DND-41 (cell line): ENCODE data around the gene DPH3.

Source experiments
- ATAC-seq: fragments of 200-7000 bp; cut with Tn5 transposase; 3 replicates; pipeline ENCODE4 v1.9.1; 2021; ENCODE audit warnings: low read depth; ENCODE audit not compliant: insufficient read depth
- DNase-seq: peaks from one replicate; pipeline ENCODE4 v3.0.0-alpha.2; 2020
- H2AFZ ChIP-seq: 2 replicates; pipeline ENCODE4 v1.6.0; 2012; ENCODE audit warnings: low read depth, low read length
- H3K27ac ChIP-seq: 2 replicates; pipeline ENCODE4 v1.5.1; 2012; ENCODE audit warnings: low read length, inconsistent platforms
- H3K27me3 ChIP-seq: fragments of 200-600 bp; sonication (generic); 2 replicates; pipeline ENCODE4 v1.6.0; 2012; ENCODE audit warnings: low read length, mild to moderate bottlenecking, inconsistent platforms; ENCODE audit not compliant: insufficient read depth, poor library complexity
- H3K36me3 ChIP-seq: 2 replicates; pipeline ENCODE4 v1.5.1; 2012; ENCODE audit warnings: low read length, inconsistent platforms; ENCODE audit not compliant: insufficient read depth
- H3K4me1 ChIP-seq: 2 replicates; pipeline ENCODE4 v1.5.1; 2012; ENCODE audit warnings: mild to moderate bottlenecking, low read length; ENCODE audit not compliant: insufficient read depth
- H3K4me2 ChIP-seq: 2 replicates; pipeline ENCODE4 v1.6.0; 2012; ENCODE audit warnings: mild to moderate bottlenecking, moderate library complexity, low read length, inconsistent platforms; ENCODE audit not compliant: insufficient read depth
- H3K4me3 ChIP-seq, 2 experiments: fragments of 200-600 bp in 1 of 2; shearing (Covaris generic) in 1 of 2; 2 replicates each; pipeline ENCODE4 v1.5.1; 2012 to 2016; ENCODE audit warnings: inconsistent platforms in 2 of 2, low read length in 2 of 2, mild to moderate bottlenecking in 2 of 2, low read depth in 1 of 2, moderate library complexity in 1 of 2
- H3K79me2 ChIP-seq: 2 replicates; pipeline ENCODE4 v1.6.0; 2012; ENCODE audit warnings: low read length, inconsistent platforms; ENCODE audit not compliant: insufficient read depth
- H3K9ac ChIP-seq: 2 replicates; pipeline ENCODE4 v1.6.0; 2012; ENCODE audit warnings: low read depth, mild to moderate bottlenecking, inconsistent platforms, low read length, moderate library complexity
- H3K9me3 ChIP-seq: 2 replicates; pipeline ENCODE4 v1.5.1; 2012; ENCODE audit warnings: low read length, moderate library complexity, mild to moderate bottlenecking, inconsistent platforms; ENCODE audit not compliant: insufficient read depth, severe bottlenecking
- H4K20me1 ChIP-seq: 2 replicates; pipeline ENCODE4 v1.6.0; 2012; ENCODE audit warnings: low read length; ENCODE audit not compliant: insufficient read depth
- CTCF ChIP-seq: IDR thresholded peaks from 2 replicates; pipeline ENCODE4 v1.5.1; 2012; ENCODE audit warnings: borderline replicate concordance, low read length, moderate library complexity, mild to moderate bottlenecking; ENCODE audit not compliant: poor library complexity, severe bottlenecking; ENCODE audit errors: extremely low read depth
- EZH2 ChIP-seq: IDR thresholded peaks from 3 replicates; pipeline ENCODE4 v1.6.1; 2012; ENCODE audit warnings: borderline replicate concordance, low read depth, mild to moderate bottlenecking, moderate library complexity, low read length, inconsistent platforms; ENCODE audit not compliant: severe bottlenecking

The DPH3 gene

GRCh38 chr3:16273867-16274266, 9.1 kb upstream of the DPH3 start:
- no peak for DNase-seq
- ATAC-seq, result no peak
- Histone ChIP-seq H3K27ac (no peak overlapping the region), H3K4me2 (no peak overlapping the region), H2AFZ (no peak overlapping the region), H4K20me1 (no peaks in the 10 kb centered on the region), H3K9ac (no peak overlapping the region), H3K36me3 (peaks cover 88% of the 10 kb centered on the region), H3K4me3 (no peak overlapping the region), H3K27me3 (no peaks in the 10 kb centered on the region), H3K79me2 (peaks cover 7% of the 10 kb centered on the region), H3K9me3 (no peaks in the 10 kb centered on the region), H3K4me1 (no peaks in the 10 kb centered on the region)
- TF ChIP-seq CTCF (no peak), EZH2 (no peak)

GRCh38 chr3:16272588-16272987, 7.8 kb upstream of the DPH3 start:
- Histone ChIP-seq H3K4me1 (peaks cover 10% of the 10 kb centered on the region; the same call in 1 of the 2 replicates), H4K20me1 (no peaks in the 10 kb centered on the region), H3K79me2 (peaks cover 20% of the 10 kb centered on the region), H3K27me3 (no peaks in the 10 kb centered on the region), H3K36me3 (peaks cover 75% of the 10 kb centered on the region), H3K9ac (no peak overlapping the region), H3K27ac (no peak overlapping the region), H2AFZ (no peak overlapping the region), H3K9me3 (no peaks in the 10 kb centered on the region), H3K4me2 (no peak overlapping the region), H3K4me3 (no peak overlapping the region)
- ATAC-seq (no peak), DNase-seq (no peak)
- TF ChIP-seq EZH2, result no peak

GRCh38 chr3:16270855-16271254, 6.1 kb upstream of the DPH3 start:
- peaks cover 27% of the 10 kb centered on the region for H3K4me1 ChIP-seq
- no peak overlapping the region for H3K9ac ChIP-seq
- H3K27ac ChIP-seq, result no peak overlapping the region
- H3K4me2 ChIP-seq, result no peak overlapping the region
- H3K27me3 ChIP-seq, result no peaks in the 10 kb centered on the region
- H2AFZ ChIP-seq, result no peak overlapping the region
- no peaks in the 10 kb centered on the region for H3K9me3 ChIP-seq
- ATAC-seq (no peak), DNase-seq (no peak)
- H3K36me3 ChIP-seq, result peaks cover 66% of the 10 kb centered on the region
- TF ChIP-seq EZH2 (no peak), CTCF (no peak)
- no peak overlapping the region for H3K4me3 ChIP-seq
- peaks cover 37% of the 10 kb centered on the region for H3K79me2 ChIP-seq
- no peaks in the 10 kb centered on the region; the same call in 1 of the 2 replicates for H4K20me1 ChIP-seq

- H3K9ac ChIP-seq, result peak overlapping the region; percentile 75; the same call in 1 of the 2 replicates
- peaks cover 34% of the 10 kb centered on the region for H3K36me3 ChIP-seq
- ATAC-seq, result no peak
- H3K27ac ChIP-seq, result 0 out of 2 replicates have a peak overlapping the region, but pooled peaks have one; percentile 26
- peaks cover 4% of the 10 kb centered on the region; the same call in 1 of the 2 replicates for H4K20me1 ChIP-seq
- H3K4me3 ChIP-seq, result peak overlapping the region in 1 of 2 experiments; percentile 81; a peak in 1 of 4 replicates
- DNase-seq, result no peak
- H3K79me2 ChIP-seq, result peaks cover 77% of the 10 kb centered on the region
- TF ChIP-seq EZH2 (no peak), CTCF (no peak)
- peak overlapping the region; percentile 79 for H3K4me2 ChIP-seq
- peaks cover 52% of the 10 kb centered on the region for H3K4me1 ChIP-seq
- H3K9me3 ChIP-seq, result no peaks in the 10 kb centered on the region
- H3K27me3 ChIP-seq, result no peaks in the 10 kb centered on the region
- no peak overlapping the region for H2AFZ ChIP-seq
Observed at GRCh38 chr3:16266714-16267113, 2.0 kb upstream of the DPH3 start.
